GM20000 (cell line): ENCODE results near the gene BAD.

Source experiments
- DNase-seq: peaks from one replicate; pipeline ENCODE4 v3.0.0; 2012; ENCODE audit warnings: low spot score
- CTCF ChIP-seq: IDR thresholded peaks from 2 replicates; pipeline ENCODE4 v1.5.1; 2012; ENCODE audit warnings: mild to moderate bottlenecking, control low read depth; ENCODE audit errors: extremely low read depth, missing control alignments

Gene BAD

GRCh38 chr11:64275841-64276240, 8.6 kb downstream of the BAD start:
- TF ChIP-seq CTCF, result no peak
- no peak for DNase-seq

- no peak for TF ChIP-seq CTCF
- no peak for DNase-seq
Observed at GRCh38 chr11:64275031-64275800, 9.2 kb downstream of the BAD start.

- DNase-seq, result peak; percentile 92
Observed at GRCh38 chr11:64269540-64270220, 14.8 kb downstream of the BAD start.

GRCh38 chr11:64268893-64269539, 15.4 kb downstream of the BAD start:
- no peak for DNase-seq
- TF ChIP-seq CTCF, result no peak

More at GRCh38 chr11:64269540-64270220, 14.8 kb downstream of the BAD start:
- TF ChIP-seq CTCF, result no peak

GRCh38 chr11:64268025-64268892, 16.2 kb downstream of the BAD start:
- DNase-seq, result no peak
- TF ChIP-seq CTCF, result no peak

- DNase-seq, result no peak
- no peak for TF ChIP-seq CTCF
Observed at GRCh38 chr11:64267207-64267945, 17.1 kb downstream of the BAD start.
